ENCODE measurements around the gene ATP10A. TPM values are rescaled to one million over a fixed set of nuclear protein-coding genes. Genes with fewer than 3 reads are reported as not detected.

Gene ATP10A
- total and polyA plus RNA-seq, 9 of the 15 experiments (the other 6 are each of a cell fraction or from before 2014, with no cell fraction given), result 0.09 TPM; not detected in 8

DNA sequence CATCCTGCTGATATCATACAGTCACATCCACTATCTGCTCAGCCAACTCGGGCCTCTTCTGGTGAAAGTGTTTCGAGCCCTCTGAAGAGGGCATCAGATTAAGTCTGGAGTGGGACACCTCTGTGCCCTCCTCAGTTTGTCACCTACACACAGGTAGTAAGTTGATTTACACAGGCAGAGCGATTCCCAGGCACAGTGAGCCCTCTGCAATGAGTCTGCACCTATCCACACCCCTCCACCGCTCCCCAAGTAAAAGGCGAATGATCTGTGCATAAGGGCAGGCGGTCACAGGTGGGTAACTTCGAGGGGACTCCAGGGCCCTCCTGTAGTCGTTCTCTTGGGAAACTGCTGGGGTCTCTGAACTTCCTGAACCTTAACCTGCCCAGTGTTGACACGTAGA, 152.0 kb downstream of the ATP10A start (continued):
- TF ChIP-seq ZNF224 (CRISPR knock-in tag; IDR thresholded peaks at IDR 0.05) (no peak), JUND (IDR thresholded peaks at IDR 0.05; ENCODE audit: borderline replicate concordance, low read depth, low read length) (no peak), JUND (tag; IDR thresholded peaks at IDR 0.05; ENCODE audit: borderline replicate concordance, low read depth, low read length) (no peak), ZNF121 (CRISPR knock-in tag; conservative IDR thresholded peaks at IDR 0.05) (no peak), TRIM28 (IDR thresholded peaks at IDR 0.05) (no peak), MTA2 (IDR thresholded peaks at IDR 0.05; ENCODE audit: low read depth) (no peak), HDGF (IDR thresholded peaks at IDR 0.05) (no peak), FOXP1 (CRISPR knock-in tag; IDR thresholded peaks at IDR 0.05) (no peak)

DNA sequence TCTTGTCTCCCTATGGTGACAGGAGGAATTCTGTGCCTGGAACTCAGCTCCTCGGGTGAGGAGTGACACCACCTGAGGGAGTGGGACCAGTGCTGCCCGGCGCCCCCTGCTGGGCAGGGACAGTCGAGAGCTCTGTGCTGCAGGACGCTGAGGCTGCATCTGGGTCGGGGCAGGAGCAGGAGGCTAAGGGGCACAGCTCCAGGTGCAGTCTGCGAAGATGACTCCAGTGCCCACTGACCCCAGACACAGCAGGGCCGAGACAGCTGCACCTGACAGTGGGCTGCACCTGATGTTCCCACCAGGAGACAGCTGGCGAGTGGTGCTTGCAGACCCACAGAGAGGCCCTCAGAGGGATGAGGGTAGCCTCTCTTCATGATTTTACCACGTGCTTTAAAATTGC, 152.9 kb downstream of the ATP10A start:
- no peaks in the 10 kb centered on the region for H3K79me2 ChIP-seq (ENCODE audit: control insufficient read depth, insufficient read depth, low read length)
- BruUV-seq (replicated peaks), result no TSS peak
- 0 out of 2 replicates have a peak, but pooled peaks cover 4% of the 10 kb centered on the region for H4K20me1 ChIP-seq (replicated peaks; ENCODE audit: control insufficient read depth, insufficient read depth, low read length)
- H3K4me2 ChIP-seq (ENCODE audit: insufficient read depth, low read length), result no peak overlapping the region
- FAIRE-seq (peak; percentile 61), ATAC-seq (peak; percentile 97), DNase-seq (ENCODE audit: extremely low read depth in 1 of 4, low spot score in 3 of 4) (peak; percentile 58 to 65 (median 62))
- intact Hi-C loops (cut with micrococcal nuclease) (no loop called here), in situ Hi-C loops (cut with MboI) (no loop called here)
- POLR2A ChIA-PET, result interaction anchor here (0.6 kb wide), 2 partner anchors 41 to 841 kb away, joined by 3 read pairs; no protein-coding TSS in a partner anchor
- no peak overlapping the region for H2AFZ ChIP-seq (ENCODE audit: low read depth, low read length)
- no peaks in the 10 kb centered on the region for H3K9me3 ChIP-seq (replicated peaks; ENCODE audit: control insufficient read depth, insufficient read depth, low read depth, low read length)
- H3K27ac ChIP-seq (ENCODE audit: extremely low read depth, low read depth, low read length), result no peak overlapping the region
- no peaks in the 10 kb centered on the region for H3K36me3 ChIP-seq (ENCODE audit: control insufficient read depth, insufficient read depth, low read length)
- H3K9me1 ChIP-seq (ENCODE audit: control insufficient read depth, insufficient read depth, low read length), result no peaks in the 10 kb centered on the region
- no peak overlapping the region for H3K4me3 ChIP-seq
- WGBS (ENCODE audit: insufficient coverage, low coverage, missing lambda C conversion rate), result 1% methylated on average over 10 of the region's 10 CpGs
- peaks cover 0 to 44% of the 10 kb centered on the region in 2 experiments; a peak in 4 of 5 replicates for H3K27me3 ChIP-seq (ENCODE audit: control insufficient read depth in 2 of 2, insufficient read depth in 2 of 2, low read length in 2 of 2)
- no peak overlapping the region for H3K9ac ChIP-seq (ENCODE audit: insufficient read depth in 1 of 2, low read depth in 2 of 2, low read length in 2 of 2)
- CTCF ChIA-PET (ENCODE audit: low intra/inter-chr PET ratio), result no interaction called here
- peaks cover 0 to 4% of the 10 kb centered on the region in 2 experiments; a peak in 1 of 5 replicates for H3K4me1 ChIP-seq (replicated peaks in 1 of 2; ENCODE audit: control insufficient read depth in 2 of 2, insufficient read depth in 2 of 2, low read length in 2 of 2)
- no peak for TF ChIP-seq C11orf30 (IDR thresholded peaks at IDR 0.05; ENCODE audit: low read depth)
- no peak for TF ChIP-seq ATF7 (IDR thresholded peaks at IDR 0.05)
- TF ChIP-seq SMC3 (conservative IDR thresholded peaks at IDR 0.05; ENCODE audit: insufficient read depth, low read depth, low read length), result peak; percentile 56; the same call in 1 of the 2 replicates
- peak in 1 of 2 experiments; percentile 43; a peak in 2 of 4 replicates for TF ChIP-seq RAD21 (CRISPR knock-in tag; conservative IDR thresholded peaks at IDR 0.05 in 1 of 2, IDR thresholded peaks at IDR 0.05 in 1 of 2)
- TF ChIP-seq, protein P1, sequence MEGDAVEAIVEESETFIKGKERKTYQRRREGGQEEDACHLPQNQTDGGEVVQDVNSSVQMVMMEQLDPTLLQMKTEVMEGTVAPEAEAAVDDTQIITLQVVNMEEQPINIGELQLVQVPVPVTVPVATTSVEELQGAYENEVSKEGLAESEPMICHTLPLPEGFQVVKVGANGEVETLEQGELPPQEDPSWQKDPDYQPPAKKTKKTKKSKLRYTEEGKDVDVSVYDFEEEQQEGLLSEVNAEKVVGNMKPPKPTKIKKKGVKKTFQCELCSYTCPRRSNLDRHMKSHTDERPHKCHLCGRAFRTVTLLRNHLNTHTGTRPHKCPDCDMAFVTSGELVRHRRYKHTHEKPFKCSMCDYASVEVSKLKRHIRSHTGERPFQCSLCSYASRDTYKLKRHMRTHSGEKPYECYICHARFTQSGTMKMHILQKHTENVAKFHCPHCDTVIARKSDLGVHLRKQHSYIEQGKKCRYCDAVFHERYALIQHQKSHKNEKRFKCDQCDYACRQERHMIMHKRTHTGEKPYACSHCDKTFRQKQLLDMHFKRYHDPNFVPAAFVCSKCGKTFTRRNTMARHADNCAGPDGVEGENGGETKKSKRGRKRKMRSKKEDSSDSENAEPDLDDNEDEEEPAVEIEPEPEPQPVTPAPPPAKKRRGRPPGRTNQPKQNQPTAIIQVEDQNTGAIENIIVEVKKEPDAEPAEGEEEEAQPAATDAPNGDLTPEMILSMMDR (IDR thresholded peaks at IDR 0.05 in 2 of 3, conservative IDR thresholded peaks at IDR 0.05 in 1 of 3; ENCODE audit: insufficient read depth in 2 of 3, low read depth in 1 of 3, low read length in 3 of 3), result peak; percentile 62 to 75 (median 64)
- TF ChIP-seq, protein P2, sequence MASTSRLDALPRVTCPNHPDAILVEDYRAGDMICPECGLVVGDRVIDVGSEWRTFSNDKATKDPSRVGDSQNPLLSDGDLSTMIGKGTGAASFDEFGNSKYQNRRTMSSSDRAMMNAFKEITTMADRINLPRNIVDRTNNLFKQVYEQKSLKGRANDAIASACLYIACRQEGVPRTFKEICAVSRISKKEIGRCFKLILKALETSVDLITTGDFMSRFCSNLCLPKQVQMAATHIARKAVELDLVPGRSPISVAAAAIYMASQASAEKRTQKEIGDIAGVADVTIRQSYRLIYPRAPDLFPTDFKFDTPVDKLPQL (IDR thresholded peaks at IDR 0.05; ENCODE audit: extremely low read depth, insufficient read length), result no peak
- TF ChIP-seq, protein P3, sequence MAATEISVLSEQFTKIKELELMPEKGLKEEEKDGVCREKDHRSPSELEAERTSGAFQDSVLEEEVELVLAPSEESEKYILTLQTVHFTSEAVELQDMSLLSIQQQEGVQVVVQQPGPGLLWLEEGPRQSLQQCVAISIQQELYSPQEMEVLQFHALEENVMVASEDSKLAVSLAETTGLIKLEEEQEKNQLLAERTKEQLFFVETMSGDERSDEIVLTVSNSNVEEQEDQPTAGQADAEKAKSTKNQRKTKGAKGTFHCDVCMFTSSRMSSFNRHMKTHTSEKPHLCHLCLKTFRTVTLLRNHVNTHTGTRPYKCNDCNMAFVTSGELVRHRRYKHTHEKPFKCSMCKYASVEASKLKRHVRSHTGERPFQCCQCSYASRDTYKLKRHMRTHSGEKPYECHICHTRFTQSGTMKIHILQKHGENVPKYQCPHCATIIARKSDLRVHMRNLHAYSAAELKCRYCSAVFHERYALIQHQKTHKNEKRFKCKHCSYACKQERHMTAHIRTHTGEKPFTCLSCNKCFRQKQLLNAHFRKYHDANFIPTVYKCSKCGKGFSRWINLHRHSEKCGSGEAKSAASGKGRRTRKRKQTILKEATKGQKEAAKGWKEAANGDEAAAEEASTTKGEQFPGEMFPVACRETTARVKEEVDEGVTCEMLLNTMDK (IDR thresholded peaks at IDR 0.05; ENCODE audit: borderline replicate concordance, insufficient read depth, low read depth, low read length, poor library complexity, severe bottlenecking), result peak; percentile 78
- TF ChIP-seq, protein P4, sequence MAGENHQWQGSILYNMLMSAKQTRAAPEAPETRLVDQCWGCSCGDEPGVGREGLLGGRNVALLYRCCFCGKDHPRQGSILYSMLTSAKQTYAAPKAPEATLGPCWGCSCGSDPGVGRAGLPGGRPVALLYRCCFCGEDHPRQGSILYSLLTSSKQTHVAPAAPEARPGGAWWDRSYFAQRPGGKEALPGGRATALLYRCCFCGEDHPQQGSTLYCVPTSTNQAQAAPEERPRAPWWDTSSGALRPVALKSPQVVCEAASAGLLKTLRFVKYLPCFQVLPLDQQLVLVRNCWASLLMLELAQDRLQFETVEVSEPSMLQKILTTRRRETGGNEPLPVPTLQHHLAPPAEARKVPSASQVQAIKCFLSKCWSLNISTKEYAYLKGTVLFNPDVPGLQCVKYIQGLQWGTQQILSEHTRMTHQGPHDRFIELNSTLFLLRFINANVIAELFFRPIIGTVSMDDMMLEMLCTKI (IDR thresholded peaks at IDR 0.05; ENCODE audit: partially characterized antibody), result no peak
